Vagina (tissue), 2 donors: ENCODE measurements around the gene AHNAK.

Source experiments
- CTCF ChIP-seq, 3 experiments: fragments of 450-650 bp in 2 of 3; fragments of 200-600 bp in 1 of 3; sonication (generic) in 1 of 3; IDR thresholded peaks; one replicate each; pipeline ENCODE4 v1.5.1; 2017 to 2019; ENCODE audit warnings: antibody characterized with exemption in 3 of 3, mild to moderate bottlenecking in 2 of 3, moderate library complexity in 2 of 3
- POLR2A ChIP-seq, 2 donors: fragments of 450-650 bp; IDR thresholded peaks; one replicate each; pipeline ENCODE4 v1.6.1; 2017; ENCODE audit warnings: antibody characterized with exemption in 2 of 2, mild to moderate bottlenecking in 2 of 2, moderate library complexity in 2 of 2
- POLR2AphosphoS5 ChIP-seq, 2 donors: sonication (generic); formaldehyde crosslinking; IDR thresholded peaks; one replicate each; pipeline ENCODE4 v1.9.0; 2017; ENCODE audit warnings: antibody characterized with exemption in 2 of 2, mild to moderate bottlenecking in 2 of 2, low read depth in 1 of 2; ENCODE audit not compliant: insufficient read depth in 1 of 2

DNA sequence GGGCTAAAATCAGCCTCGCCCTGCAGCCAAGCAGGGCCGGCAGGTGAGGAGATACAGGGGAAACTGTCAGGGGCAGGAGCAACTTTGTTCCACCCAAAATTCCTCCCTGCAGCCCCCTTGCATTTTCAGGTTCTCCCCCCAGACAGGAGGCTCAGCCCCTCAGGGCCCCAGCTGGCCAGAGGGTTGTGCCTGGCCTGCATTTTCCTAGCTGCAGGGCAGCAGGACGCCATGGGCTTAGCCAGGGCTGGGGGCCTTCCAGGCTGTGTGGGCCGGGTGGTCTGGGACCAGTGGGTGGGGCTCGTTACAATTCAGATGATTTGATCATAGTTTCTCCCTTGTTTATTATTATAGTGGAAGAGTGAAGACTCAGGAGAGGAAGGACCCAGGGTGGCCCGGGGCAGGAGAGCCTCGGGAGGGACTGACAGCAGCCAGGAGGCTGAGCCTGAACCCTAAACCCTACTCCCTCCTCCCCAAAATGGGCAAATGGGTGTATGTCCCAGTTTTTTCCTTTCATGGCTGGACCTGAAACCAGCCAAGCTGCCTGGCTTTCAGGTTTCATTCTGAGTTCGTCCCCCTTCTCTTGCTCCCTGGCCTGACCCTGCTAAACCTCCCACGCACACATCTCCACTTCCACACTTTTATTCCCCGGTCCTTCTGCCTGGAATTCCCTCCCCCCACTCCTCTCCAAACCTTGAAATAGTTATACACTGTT lies 40.0 kb downstream of the AHNAK start:
- TF ChIP-seq CTCF (IDR thresholded peaks at IDR 0.05) (no peak), POLR2A (IDR thresholded peaks at IDR 0.05) (no peak), POLR2AphosphoS5 (IDR thresholded peaks at IDR 0.05; ENCODE audit: insufficient read depth in 1 of 2, low read depth in 1 of 2) (no peak)
